ENCODE data around the gene EIF3B. TPM values are rescaled to one million over a fixed set of nuclear protein-coding genes. Genes with fewer than 3 reads are reported as not detected.
"Not testable (repeated sequence)": the region's sequence is repeated elsewhere in the genome, so short reads cannot be mapped to it uniquely, and the experiment has no call there.

The EIF3B gene
- total RNA-seq, 1 donor from 2014 or later: 120 TPM

- H3K4me3 ChIP-seq (ENCODE audit: low read length in 3 of 3): peak overlapping the region in 1 of 3 donors; percentile 35
- H3K9ac ChIP-seq (ENCODE audit: low read depth in 1 of 3, low read length in 3 of 3): peak overlapping the region in 2 of 3 donors; percentile 15 to 19
- peaks cover 23 to 37% (median 30%) of the 10 kb centered on the region in 3 donors for H3K4me1 ChIP-seq (ENCODE audit: control insufficient read depth in 3 of 3, insufficient read depth in 3 of 3, low read length in 3 of 3)
- peak overlapping the region; percentile 26 for H3K27ac ChIP-seq (ENCODE audit: low read depth, low read length)
- H3K9me3 ChIP-seq (ENCODE audit: control insufficient read depth in 3 of 3, low read length in 3 of 3): no peaks in the 10 kb centered on the region
- H3K36me3 ChIP-seq (ENCODE audit: control insufficient read depth in 3 of 3, insufficient read depth in 3 of 3, low read length in 3 of 3): no peaks in the 10 kb centered on the region
- H3K27me3 ChIP-seq (ENCODE audit: control insufficient read depth in 3 of 3, insufficient read depth in 3 of 3, low read length in 3 of 3): no peaks in the 10 kb centered on the region
Observed at GRCh38 chr7:2409745-2410414, 55.3 kb downstream of the EIF3B start.

GRCh38 chr7:2411049-2411448 lies 56.4 kb downstream of the EIF3B start:
- Histone ChIP-seq H3K27ac (ENCODE audit: low read depth, low read length) (no peak overlapping the region), H3K4me3 (ENCODE audit: low read length in 3 of 3) (no peak overlapping the region), H3K27me3 (ENCODE audit: control insufficient read depth in 3 of 3, insufficient read depth in 3 of 3, low read length in 3 of 3) (no peaks in the 10 kb centered on the region), H3K9me3 (ENCODE audit: control insufficient read depth in 3 of 3, low read length in 3 of 3) (no peaks in the 10 kb centered on the region), H3K4me1 (ENCODE audit: control insufficient read depth in 3 of 3, insufficient read depth in 3 of 3, low read length in 3 of 3) (peaks cover 20 to 30% (median 22%) of the 10 kb centered on the region in 3 donors), H3K9ac (ENCODE audit: low read depth in 1 of 3, low read length in 3 of 3) (no peak overlapping the region), H3K36me3 (ENCODE audit: control insufficient read depth in 3 of 3, insufficient read depth in 3 of 3, low read length in 3 of 3) (no peaks in the 10 kb centered on the region)

DNA sequence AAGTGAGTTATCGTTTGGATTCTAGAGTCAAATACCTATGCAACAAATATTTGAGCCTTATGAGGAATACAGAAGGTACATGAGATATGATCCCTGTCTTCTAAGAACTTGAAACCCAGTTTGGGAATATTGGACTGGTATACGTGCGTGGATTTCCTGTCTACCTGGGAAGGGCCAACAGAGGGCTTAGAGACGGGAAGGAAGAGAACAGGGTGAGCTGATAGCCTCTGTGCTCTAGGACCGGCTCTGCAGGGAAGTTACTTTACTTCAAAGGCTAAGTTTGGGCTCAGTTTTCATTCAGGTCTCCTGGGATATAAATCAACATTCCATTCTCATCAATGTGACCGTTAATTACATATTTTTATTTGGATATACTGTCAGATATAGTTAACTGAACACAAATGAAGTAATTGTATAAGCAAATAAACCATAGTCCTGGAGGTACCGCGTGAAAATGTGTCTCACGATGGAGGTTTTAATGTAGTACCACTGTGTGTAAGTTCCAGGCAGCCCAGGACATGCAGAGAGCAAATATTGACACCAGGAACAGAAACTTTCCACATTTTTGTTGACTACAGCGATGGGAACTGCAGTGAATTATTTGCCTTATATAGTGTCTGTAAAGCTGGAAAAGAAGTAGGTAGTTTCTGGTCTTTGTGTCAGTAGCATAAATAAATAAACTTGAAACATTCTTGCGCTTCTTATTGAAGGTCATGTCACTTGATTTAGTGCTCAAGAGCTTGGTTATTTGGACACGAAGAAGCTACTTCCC lies 57.4 kb downstream of the EIF3B start:
- Histone ChIP-seq H3K4me3 (ENCODE audit: low read length in 3 of 3) (no peak overlapping the region), H3K9me3 (ENCODE audit: control insufficient read depth in 3 of 3, low read length in 3 of 3) (no peaks in the 10 kb centered on the region), H3K4me1 (ENCODE audit: control insufficient read depth in 3 of 3, insufficient read depth in 3 of 3, low read length in 3 of 3) (peaks cover 20 to 30% (median 22%) of the 10 kb centered on the region in 3 donors), H3K9ac (ENCODE audit: low read depth in 1 of 3, low read length in 3 of 3) (peak overlapping the region in 1 of 3 donors; percentile 58), H3K36me3 (ENCODE audit: control insufficient read depth in 3 of 3, insufficient read depth in 3 of 3, low read length in 3 of 3) (no peaks in the 10 kb centered on the region), H3K27me3 (ENCODE audit: control insufficient read depth in 3 of 3, insufficient read depth in 3 of 3, low read length in 3 of 3) (no peaks in the 10 kb centered on the region), H3K27ac (ENCODE audit: low read depth, low read length) (peak overlapping the region; percentile 34)

DNA sequence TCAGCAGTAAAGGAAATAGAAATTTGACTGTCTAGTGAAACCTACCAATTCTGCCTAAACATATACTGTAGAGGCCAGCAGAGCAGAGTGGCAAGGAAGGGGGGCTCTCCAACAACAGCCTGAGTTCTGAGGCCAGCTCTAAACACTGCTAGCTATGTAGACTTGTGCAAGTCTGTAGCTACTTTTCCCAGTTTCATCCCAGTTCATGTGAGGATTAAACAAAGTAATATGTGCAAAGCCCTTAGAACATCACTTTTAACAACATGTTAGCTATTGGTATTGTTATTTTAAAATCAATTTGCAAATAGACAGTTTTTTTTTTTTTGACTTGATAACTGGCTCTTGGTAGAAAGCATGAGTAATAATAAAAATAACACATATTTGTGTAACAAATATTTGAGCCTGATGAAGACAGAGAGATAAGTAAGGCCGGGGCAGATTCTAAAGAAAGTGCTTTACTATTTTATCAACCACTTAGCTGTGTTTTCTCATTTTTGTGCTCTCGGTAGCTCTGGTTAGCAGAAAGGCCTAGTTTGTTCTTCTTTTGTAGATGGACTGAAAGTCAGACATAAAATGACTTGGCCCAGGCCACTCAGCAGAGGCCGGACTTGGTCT lies 58.1 kb downstream of the EIF3B start:
- H3K27me3 ChIP-seq (ENCODE audit: control insufficient read depth in 3 of 3, insufficient read depth in 3 of 3, low read length in 3 of 3): no peaks in the 10 kb centered on the region
- H3K9ac ChIP-seq (ENCODE audit: low read depth in 1 of 3, low read length in 3 of 3): peak overlapping the region in 1 of 3 donors; percentile 58
- no peak overlapping the region for H3K27ac ChIP-seq (ENCODE audit: low read depth, low read length)
- no peaks in the 10 kb centered on the region for H3K36me3 ChIP-seq (ENCODE audit: control insufficient read depth in 3 of 3, insufficient read depth in 3 of 3, low read length in 3 of 3)
- H3K4me1 ChIP-seq (ENCODE audit: control insufficient read depth in 3 of 3, insufficient read depth in 3 of 3, low read length in 3 of 3): peaks cover 21 to 30% (median 22%) of the 10 kb centered on the region in 3 donors
- H3K9me3 ChIP-seq (ENCODE audit: control insufficient read depth in 3 of 3, low read length in 3 of 3): no peaks in the 10 kb centered on the region
- H3K4me3 ChIP-seq (ENCODE audit: low read length in 3 of 3): no peak overlapping the region

- Histone ChIP-seq H3K36me3 (ENCODE audit: control insufficient read depth in 3 of 3, insufficient read depth in 3 of 3, low read length in 3 of 3) (no peaks in the 10 kb centered on the region), H3K4me3 (ENCODE audit: low read length in 3 of 3) (no peak overlapping the region), H3K4me1 (ENCODE audit: control insufficient read depth in 3 of 3, insufficient read depth in 3 of 3, low read length in 3 of 3) (peaks cover 16 to 19% (median 17%) of the 10 kb centered on the region in 3 donors), H3K9me3 (ENCODE audit: control insufficient read depth in 3 of 3, low read length in 3 of 3) (no peaks in the 10 kb centered on the region), H3K27me3 (ENCODE audit: control insufficient read depth in 3 of 3, insufficient read depth in 3 of 3, low read length in 3 of 3) (no peaks in the 10 kb centered on the region), H3K27ac (ENCODE audit: low read depth, low read length) (no peak overlapping the region), H3K9ac (ENCODE audit: low read depth in 1 of 3, low read length in 3 of 3) (no peak overlapping the region)
Observed at GRCh38 chr7:2416063-2416462, 61.4 kb downstream of the EIF3B start.

DNA sequence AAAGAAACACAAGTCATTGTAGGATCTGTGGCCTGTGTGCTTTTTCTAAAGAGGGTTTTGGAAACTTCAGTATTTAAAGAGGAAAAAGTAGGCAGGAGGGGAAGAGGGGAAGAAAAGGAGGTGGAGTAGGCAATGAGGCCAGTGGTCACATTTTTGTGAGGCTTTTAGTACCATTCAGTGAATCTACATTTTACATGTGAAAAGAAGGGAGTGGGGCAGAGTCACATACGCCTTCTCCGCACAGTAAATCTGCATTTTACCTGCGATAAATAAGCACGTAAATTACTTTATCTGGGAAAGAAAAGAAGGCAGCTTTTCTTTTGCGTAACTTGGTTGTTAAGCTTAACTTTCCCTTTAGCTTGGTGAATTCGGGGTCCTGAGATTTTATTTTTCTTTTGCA lies 62.0 kb downstream of the EIF3B start:
- no peak overlapping the region for H3K9ac ChIP-seq (ENCODE audit: low read depth in 1 of 3, low read length in 3 of 3)
- H3K4me3 ChIP-seq (ENCODE audit: low read length in 3 of 3): no peak overlapping the region
- peaks cover 11 to 17% (median 14%) of the 10 kb centered on the region in 3 donors for H3K4me1 ChIP-seq (ENCODE audit: control insufficient read depth in 3 of 3, insufficient read depth in 3 of 3, low read length in 3 of 3)
- no peaks in the 10 kb centered on the region for H3K9me3 ChIP-seq (ENCODE audit: control insufficient read depth in 3 of 3, low read length in 3 of 3)
- no peak overlapping the region for H3K27ac ChIP-seq (ENCODE audit: low read depth, low read length)
- H3K27me3 ChIP-seq (ENCODE audit: control insufficient read depth in 3 of 3, insufficient read depth in 3 of 3, low read length in 3 of 3): no peaks in the 10 kb centered on the region
- no peaks in the 10 kb centered on the region for H3K36me3 ChIP-seq (ENCODE audit: control insufficient read depth in 3 of 3, insufficient read depth in 3 of 3, low read length in 3 of 3)

DNA sequence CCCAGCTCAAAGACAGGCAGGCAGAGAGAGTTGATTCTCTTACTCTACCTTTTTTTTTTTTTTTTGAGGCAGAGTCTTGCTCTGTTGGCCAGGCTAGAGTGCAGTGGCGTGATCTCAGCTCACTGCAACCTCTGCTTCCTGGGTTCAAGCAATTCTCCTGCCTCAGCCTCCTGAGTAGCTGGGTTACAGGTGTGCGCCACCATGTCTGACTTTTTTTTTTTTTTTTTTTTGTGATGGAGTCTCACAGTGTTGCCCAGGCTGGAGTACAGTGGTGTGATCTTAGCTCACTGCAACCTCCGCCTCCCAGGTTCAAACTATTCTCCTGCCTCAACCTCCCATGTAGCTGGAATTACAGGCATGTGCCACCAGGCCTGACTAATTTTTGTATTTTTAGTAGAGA lies 62.6 kb downstream of the EIF3B start:
- H3K9me3 ChIP-seq (ENCODE audit: control insufficient read depth in 3 of 3, low read length in 3 of 3); H3K27ac ChIP-seq (ENCODE audit: low read depth, low read length): not testable (repeated sequence)

DNA sequence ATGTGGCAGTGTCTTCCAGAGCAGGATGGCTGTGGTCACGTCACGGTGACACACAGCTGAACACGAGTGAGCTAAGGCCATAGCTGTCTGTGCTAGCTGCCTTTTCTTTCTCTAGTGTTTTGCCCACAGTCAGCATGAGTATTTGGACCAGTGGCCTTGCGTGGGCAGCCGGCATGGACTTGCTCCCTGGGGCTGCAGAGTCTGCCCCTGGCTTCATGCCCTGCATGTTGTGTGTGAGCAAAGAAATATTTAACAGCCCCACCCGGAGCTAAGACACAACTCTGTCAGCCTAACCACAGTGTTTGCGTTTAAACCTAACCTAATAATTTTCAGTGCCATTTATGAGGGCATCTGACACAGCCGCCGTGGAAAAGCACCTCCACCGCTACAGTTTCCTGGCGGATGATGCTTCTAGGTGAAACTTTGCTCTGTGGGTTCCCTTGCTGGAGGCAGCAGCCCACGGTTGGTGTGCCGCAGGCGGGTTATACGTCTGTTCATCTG lies 63.4 kb downstream of the EIF3B start:
- Histone ChIP-seq H3K36me3 (ENCODE audit: control insufficient read depth in 3 of 3, insufficient read depth in 3 of 3, low read length in 3 of 3) (no peaks in the 10 kb centered on the region), H3K4me3 (ENCODE audit: low read length in 3 of 3) (no peak overlapping the region), H3K9me3 (ENCODE audit: control insufficient read depth in 3 of 3, low read length in 3 of 3) (no peaks in the 10 kb centered on the region), H3K9ac (ENCODE audit: low read depth in 1 of 3, low read length in 3 of 3) (no peak overlapping the region), H3K27ac (ENCODE audit: low read depth, low read length) (no peak overlapping the region), H3K4me1 (ENCODE audit: control insufficient read depth in 3 of 3, insufficient read depth in 3 of 3, low read length in 3 of 3) (peaks cover 3 to 7% (median 5%) of the 10 kb centered on the region in 3 donors), H3K27me3 (ENCODE audit: control insufficient read depth in 3 of 3, insufficient read depth in 3 of 3, low read length in 3 of 3) (no peaks in the 10 kb centered on the region)

More for the DNA sequence above, 62.6 kb downstream of the EIF3B start:
- not testable (repeated sequence) for H3K36me3 ChIP-seq (ENCODE audit: control insufficient read depth in 3 of 3, insufficient read depth in 3 of 3, low read length in 3 of 3); H3K27me3 ChIP-seq (ENCODE audit: control insufficient read depth in 3 of 3, insufficient read depth in 3 of 3, low read length in 3 of 3); H3K9ac ChIP-seq (ENCODE audit: low read depth in 1 of 3, low read length in 3 of 3); H3K4me3 ChIP-seq (ENCODE audit: low read length in 3 of 3)
- peaks cover 6 to 12% (median 10%) of the 10 kb centered on the region in 3 donors for H3K4me1 ChIP-seq (ENCODE audit: control insufficient read depth in 3 of 3, insufficient read depth in 3 of 3, low read length in 3 of 3)

DNA sequence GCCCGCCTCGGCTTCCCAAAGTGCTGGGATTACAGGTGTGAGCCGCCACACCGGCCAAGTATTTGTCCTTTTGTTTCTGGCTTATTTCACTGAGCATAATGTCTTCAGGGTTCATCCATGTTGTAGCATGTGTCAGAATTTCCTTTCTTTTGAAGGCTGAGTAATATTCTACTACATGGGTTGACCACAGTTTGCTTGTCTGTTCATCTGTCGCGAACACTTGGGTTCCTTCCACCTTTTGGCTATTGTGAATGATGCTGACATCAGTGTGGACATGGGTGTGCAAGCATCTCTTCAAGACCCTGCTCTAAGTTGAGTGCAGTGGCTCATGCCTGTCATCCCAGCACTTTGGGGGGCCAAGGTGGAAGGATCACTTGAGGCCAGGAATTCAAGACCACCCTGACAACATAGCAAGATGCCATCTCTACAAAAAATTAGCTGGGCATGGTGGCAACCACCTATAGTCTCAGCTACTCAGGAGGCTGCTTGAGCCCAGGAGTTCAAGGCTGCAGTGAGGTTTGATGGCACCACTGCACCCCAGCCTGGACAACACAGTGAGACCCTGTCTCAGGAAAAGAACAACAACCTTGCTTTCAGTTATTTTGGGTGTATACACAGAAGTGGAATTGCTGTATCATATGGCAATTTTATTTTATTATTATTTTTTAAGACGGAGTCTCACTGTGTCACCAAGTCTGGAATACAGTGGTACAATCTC lies 65.7 kb downstream of the EIF3B start:
- no peak overlapping the region for H3K9ac ChIP-seq (ENCODE audit: low read depth in 1 of 3, low read length in 3 of 3)
- H3K4me3 ChIP-seq (ENCODE audit: low read length in 3 of 3): no peak overlapping the region
- H3K27ac ChIP-seq (ENCODE audit: low read depth, low read length): no peak overlapping the region
- no peaks in the 10 kb centered on the region for H3K36me3 ChIP-seq (ENCODE audit: control insufficient read depth in 3 of 3, insufficient read depth in 3 of 3, low read length in 3 of 3)
- peaks cover 3 to 9% (median 5%) of the 10 kb centered on the region in 3 donors for H3K4me1 ChIP-seq (ENCODE audit: control insufficient read depth in 3 of 3, insufficient read depth in 3 of 3, low read length in 3 of 3)
- H3K9me3 ChIP-seq (ENCODE audit: control insufficient read depth in 3 of 3, low read length in 3 of 3): no peaks in the 10 kb centered on the region
- H3K27me3 ChIP-seq (ENCODE audit: control insufficient read depth in 3 of 3, insufficient read depth in 3 of 3, low read length in 3 of 3): no peaks in the 10 kb centered on the region
